ENCODE data around the gene GABARAP.

Gene GABARAP

DNA sequence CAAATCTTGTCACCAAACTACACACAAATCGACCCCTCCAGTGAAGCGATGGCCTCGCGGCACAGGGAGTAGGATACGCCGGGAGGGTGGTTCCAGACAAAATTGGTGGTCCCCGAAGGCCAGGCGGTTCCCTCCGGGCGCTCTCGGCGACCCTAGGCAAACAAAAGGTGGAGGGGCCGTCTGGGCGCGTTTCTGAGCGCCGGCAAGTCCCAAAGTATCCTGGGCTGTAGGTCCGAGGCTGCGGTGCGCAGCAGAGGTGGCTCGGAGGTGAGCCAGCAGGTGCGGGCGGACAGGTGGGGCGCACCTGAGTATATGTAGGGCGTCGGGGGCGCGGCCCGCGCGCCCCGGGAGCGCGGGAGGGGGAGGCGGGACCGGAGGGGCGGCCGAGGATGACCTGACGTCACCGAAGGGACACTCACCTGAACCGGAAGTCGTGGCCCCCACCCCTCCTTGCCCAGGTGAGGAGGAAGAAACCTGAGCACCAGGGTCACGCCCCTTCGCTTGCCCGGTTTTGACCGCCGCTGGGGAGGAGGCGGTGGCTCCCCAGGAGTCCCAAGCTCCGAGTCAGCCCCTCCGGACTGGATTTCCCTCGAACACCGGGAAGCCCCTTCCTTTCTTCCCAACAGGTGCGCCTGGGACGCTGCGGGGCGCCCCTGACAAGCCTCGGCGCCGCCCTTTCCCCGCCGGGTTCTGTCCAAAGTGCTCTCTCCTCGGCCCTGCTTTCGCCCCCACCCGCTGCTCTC is 20.1 kb upstream of the GABARAP start, which contains the start of gene CLDN7:
Gene CLDN7, minus strand, starts transcription at position 287 of the 743 bp plus-strand sequence. CDS start 435 bp downstream, outside the sequence.
- no peak for DNase-seq
- no peaks in the 10 kb centered on the region for H3K9me3 ChIP-seq
- peaks cover 0 to 38% (median 21%) of the 10 kb centered on the region in 4 donors for H3K4me1 ChIP-seq
- no peak within 1 kb of the TSS for H3K27ac ChIP-seq
- H3K4me3 ChIP-seq: peak within 1 kb of the TSS; percentile 32 to 52
- peaks cover 9 to 29% (median 23%) of the 10 kb centered on the region in 3 donors for H3K36me3 ChIP-seq
- peaks cover 6 to 65% of the 10 kb centered on the region in 2 donors for H3K27me3 ChIP-seq
- intact Hi-C loops (cut with DNase I; ENCODE audit: low total_unique reads): loop anchor here (5.0 kb wide), 1 partner anchor 40 kb away; no protein-coding TSS in a partner anchor
- TF ChIP-seq, protein P1, sequence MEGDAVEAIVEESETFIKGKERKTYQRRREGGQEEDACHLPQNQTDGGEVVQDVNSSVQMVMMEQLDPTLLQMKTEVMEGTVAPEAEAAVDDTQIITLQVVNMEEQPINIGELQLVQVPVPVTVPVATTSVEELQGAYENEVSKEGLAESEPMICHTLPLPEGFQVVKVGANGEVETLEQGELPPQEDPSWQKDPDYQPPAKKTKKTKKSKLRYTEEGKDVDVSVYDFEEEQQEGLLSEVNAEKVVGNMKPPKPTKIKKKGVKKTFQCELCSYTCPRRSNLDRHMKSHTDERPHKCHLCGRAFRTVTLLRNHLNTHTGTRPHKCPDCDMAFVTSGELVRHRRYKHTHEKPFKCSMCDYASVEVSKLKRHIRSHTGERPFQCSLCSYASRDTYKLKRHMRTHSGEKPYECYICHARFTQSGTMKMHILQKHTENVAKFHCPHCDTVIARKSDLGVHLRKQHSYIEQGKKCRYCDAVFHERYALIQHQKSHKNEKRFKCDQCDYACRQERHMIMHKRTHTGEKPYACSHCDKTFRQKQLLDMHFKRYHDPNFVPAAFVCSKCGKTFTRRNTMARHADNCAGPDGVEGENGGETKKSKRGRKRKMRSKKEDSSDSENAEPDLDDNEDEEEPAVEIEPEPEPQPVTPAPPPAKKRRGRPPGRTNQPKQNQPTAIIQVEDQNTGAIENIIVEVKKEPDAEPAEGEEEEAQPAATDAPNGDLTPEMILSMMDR (IDR thresholded peaks at IDR 0.05): no peak

DNA sequence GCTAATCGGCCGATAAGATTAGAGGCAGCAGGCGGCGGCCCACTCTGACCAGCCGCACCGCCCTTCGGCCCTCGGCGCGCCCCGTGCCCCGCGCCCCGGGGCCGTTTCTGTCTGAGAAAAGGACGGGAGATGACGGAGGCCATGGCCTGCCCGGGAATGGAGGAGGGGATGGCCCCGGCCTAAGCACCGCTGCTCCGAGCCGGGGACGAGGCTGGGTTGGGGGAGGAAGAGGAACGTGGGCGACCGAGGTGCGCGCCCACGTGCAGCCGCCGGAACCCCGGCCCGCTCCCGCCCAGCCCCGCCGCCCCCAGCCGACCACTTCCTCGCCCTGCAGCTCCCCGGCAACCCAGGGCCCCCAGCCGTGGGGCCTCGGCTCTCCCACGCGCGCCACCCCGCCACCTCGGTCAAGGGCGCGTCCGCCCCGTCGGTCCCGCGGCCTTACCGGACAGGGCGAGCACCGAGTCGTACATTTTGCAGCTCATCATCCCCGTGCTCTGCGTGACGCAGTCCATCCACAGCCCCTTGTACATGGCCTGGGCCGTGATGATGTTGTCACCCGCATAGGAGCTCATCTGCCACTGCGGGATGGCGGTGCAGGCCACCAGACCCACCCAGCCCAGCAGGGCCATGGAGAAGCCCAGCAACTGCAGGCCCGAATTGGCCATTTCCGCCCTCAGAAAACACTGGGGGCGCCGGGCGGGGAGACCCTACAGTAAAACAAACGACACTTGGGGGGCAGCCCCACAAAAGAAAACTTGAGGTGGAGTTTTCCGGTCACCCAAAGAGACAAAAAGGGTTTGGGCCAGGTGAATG is 19.3 kb upstream of the GABARAP start:
- peak overlapping the region; percentile 32 to 52 for H3K4me3 ChIP-seq
- DNase-seq: no peak
- peaks cover 0 to 38% (median 21%) of the 10 kb centered on the region in 4 donors for H3K4me1 ChIP-seq
- TF ChIP-seq, protein P1 (IDR thresholded peaks at IDR 0.05): no peak
- no peaks in the 10 kb centered on the region for H3K9me3 ChIP-seq
- H3K27me3 ChIP-seq: peaks cover 6 to 60% of the 10 kb centered on the region in 2 donors
- peaks cover 16 to 37% (median 31%) of the 10 kb centered on the region in 3 donors for H3K36me3 ChIP-seq
- intact Hi-C loops (cut with DNase I; ENCODE audit: low total_unique reads): loop anchor here (5.0 kb wide), 1 partner anchor 41 kb away; no protein-coding TSS in a partner anchor
- H3K27ac ChIP-seq: no peak overlapping the region

DNA sequence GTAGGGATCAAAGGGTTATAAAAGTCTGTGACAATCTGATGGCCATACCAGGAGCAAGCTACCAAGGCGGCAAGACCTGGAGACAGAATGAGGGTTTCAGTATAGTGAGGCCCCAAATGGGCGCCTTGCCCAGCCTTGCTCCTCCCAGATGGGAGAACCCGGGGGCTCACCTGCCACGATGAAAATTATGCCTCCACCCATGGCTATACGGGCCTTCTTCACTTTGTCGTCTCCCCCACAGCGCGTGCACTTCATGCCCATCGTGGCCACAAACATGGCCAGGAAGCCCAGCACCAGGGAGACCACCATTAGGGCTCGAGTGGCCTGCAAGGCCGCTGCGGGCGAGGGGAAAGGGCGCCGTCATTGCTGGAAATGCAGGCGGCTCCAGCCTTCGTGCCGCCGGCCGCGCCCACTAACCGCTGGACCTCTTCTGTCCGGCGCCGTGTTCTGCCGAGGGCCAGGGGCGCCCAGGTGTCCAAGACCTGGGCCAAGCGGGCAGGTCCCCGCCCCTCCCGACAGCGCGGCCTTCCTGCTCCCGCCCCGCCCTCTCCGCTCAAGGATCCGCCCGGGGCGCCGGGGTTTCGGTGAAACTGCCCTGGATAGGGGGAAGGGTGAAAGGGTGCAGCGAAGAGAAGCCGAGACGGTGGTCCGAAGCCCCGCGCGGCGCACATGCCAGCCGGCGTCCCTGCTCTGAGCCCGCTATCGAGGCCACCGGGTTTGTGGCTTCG is 18.6 kb upstream of the GABARAP start:
- TF ChIP-seq, protein P1 (IDR thresholded peaks at IDR 0.05): no peak
- peaks cover 0 to 38% (median 21%) of the 10 kb centered on the region in 4 donors for H3K4me1 ChIP-seq
- DNase-seq: no peak
- H3K9me3 ChIP-seq: no peaks in the 10 kb centered on the region
- peaks cover 6 to 56% of the 10 kb centered on the region in 2 donors for H3K27me3 ChIP-seq
- H3K27ac ChIP-seq: no peak overlapping the region
- intact Hi-C loops (cut with DNase I; ENCODE audit: low total_unique reads): loop anchor here (5.0 kb wide), 1 partner anchor 41 kb away; no protein-coding TSS in a partner anchor
- H3K36me3 ChIP-seq: peaks cover 19 to 45% (median 38%) of the 10 kb centered on the region in 3 donors
- H3K4me3 ChIP-seq: peak overlapping the region; percentile 32 to 52

DNA sequence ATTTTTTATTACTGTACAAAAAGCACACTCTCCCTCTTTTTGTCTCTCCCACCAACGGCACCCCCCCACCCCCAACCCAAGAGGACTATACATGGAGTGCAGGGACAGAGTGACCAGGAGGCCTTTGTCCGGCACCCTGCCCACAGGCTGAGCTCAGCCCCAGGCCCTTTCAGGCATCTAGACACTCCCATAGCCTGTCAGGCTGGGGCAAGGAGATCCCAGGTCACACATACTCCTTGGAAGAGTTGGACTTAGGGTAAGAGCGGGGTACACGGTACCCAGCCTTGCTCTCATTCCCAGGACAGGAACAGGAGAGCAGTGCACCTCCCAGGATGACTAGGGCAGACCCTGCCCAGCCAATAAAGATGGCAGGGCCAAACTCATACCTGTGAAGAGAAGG is 17.9 kb upstream of the GABARAP start:
- no peak overlapping the region for H3K27ac ChIP-seq
- DNase-seq: no peak
- TF ChIP-seq, protein P1 (IDR thresholded peaks at IDR 0.05): no peak
- peaks cover 0 to 38% (median 21%) of the 10 kb centered on the region in 4 donors for H3K4me1 ChIP-seq
- H3K4me3 ChIP-seq: no peak overlapping the region
- intact Hi-C loops (cut with DNase I; ENCODE audit: low total_unique reads): loop anchor here (5.0 kb wide), 1 partner anchor 42 kb away; no protein-coding TSS in a partner anchor
- no peaks in the 10 kb centered on the region for H3K9me3 ChIP-seq
- peaks cover 26 to 52% (median 44%) of the 10 kb centered on the region in 3 donors for H3K36me3 ChIP-seq
- peaks cover 6 to 49% of the 10 kb centered on the region in 2 donors for H3K27me3 ChIP-seq

DNA sequence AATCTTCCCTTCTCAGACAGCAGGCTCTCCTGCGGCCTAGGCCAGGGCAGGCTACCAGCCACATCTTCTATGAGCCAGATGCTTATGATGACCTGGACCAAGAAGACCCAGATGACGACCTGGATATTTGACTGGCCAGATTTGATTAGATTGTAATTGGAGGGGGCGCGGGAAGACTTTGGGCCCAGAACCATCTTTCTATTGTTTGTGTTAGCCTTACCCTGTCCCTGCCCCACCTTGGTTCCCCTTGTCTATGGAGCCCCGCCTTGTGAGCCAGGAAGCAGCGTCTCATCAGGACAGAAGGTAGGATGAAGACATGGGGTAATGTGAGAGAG is 17.3 kb upstream of the GABARAP start:
- no peak for DNase-seq
- Histone ChIP-seq H3K36me3 (peaks cover 30 to 58% (median 51%) of the 10 kb centered on the region in 3 donors), H3K4me3 (no peak overlapping the region), H3K4me1 (peaks cover 0 to 38% (median 21%) of the 10 kb centered on the region in 4 donors), H3K27ac (no peak overlapping the region), H3K9me3 (no peaks in the 10 kb centered on the region), H3K27me3 (peaks cover 6 to 44% of the 10 kb centered on the region in 2 donors)
- TF ChIP-seq, protein P1 (IDR thresholded peaks at IDR 0.05): no peak
- intact Hi-C loops (cut with DNase I; ENCODE audit: low total_unique reads): loop anchor here (10.0 kb wide), 2 partner anchors 85 to 305 kb away; partner anchors contain the start of gene SENP3

Data from tibial artery (tissue), 4 donors.